Ovary (tissue), 9 donors: ENCODE measurements around the gene OSTF1. TPM values are rescaled to one million over a fixed set of nuclear protein-coding genes. Genes with fewer than 3 reads are reported as not detected.

Source experiments
- DNase-seq, 5 donors: peaks; one replicate each; pipeline ENCODE4 v3.0.0-alpha.2; 2019 to 2020
- H3K27ac ChIP-seq, 2 donors: fragments of 200-600 bp; one replicate each; pipeline versions ENCODE4 v1.5.1 to v1.8.0; 2019 to 2022
- H3K27me3 ChIP-seq: fragments of 200-600 bp; one replicate; pipeline ENCODE4 v1.8.0; 2022
- H3K36me3 ChIP-seq: fragments of 200-600 bp; sonication (generic); one replicate; pipeline ENCODE4 v1.5.1; 2019
- H3K4me1 ChIP-seq: one replicate; pipeline ENCODE4 v1.8.1; 2013; ENCODE audit warnings: mild to moderate bottlenecking, moderate library complexity; ENCODE audit not compliant: insufficient read depth
- H3K4me3 ChIP-seq: fragments of 200-600 bp; sonication (generic); one replicate; pipeline ENCODE4 v1.5.1; 2017
- H3K9me3 ChIP-seq, 2 donors: fragments of 200-600 bp in 1 of 2; sonication (generic) in 1 of 2; one replicate each; pipeline versions ENCODE4 v1.5.1 to v1.8.1; 2013 to 2019; ENCODE audit warnings: mild to moderate bottlenecking in 1 of 2, moderate library complexity in 1 of 2
- EP300 ChIP-seq: sonication (generic); formaldehyde crosslinking; IDR thresholded peaks from one replicate; pipeline ENCODE4 v1.6.1; 2017; ENCODE audit warnings: antibody characterized with exemption
- POLR2A ChIP-seq: fragments of 450-650 bp; IDR thresholded peaks from one replicate; pipeline ENCODE4 v1.6.1; 2017; ENCODE audit warnings: antibody characterized with exemption, mild to moderate bottlenecking, moderate library complexity
- WGBS, 3 donors: extraction: QIAGEN DNeasy Blood & Tissue Kit in 1 of 3; methylation state at CpG; one replicate each; pipeline versions ENCODE4 v1.1.5 to v1.1.7; 2013 to 2017; 5-methylcytosine and 5-hydroxymethylcytosine counted together
- intact Hi-C, 4 donors: fragments of 100-400 bp; cut with DNase I; formaldehyde crosslinking; loops; one replicate each; pipeline versions ENCODE4 v1.11.0 to v1.15.1; 2022 to 2023
- polyA plus RNA-seq, 2 donors: library from polyadenylated mRNA; stranded (reverse); fragments of 200-250 nt in 1 of 2; fragments of 350-450 nt in 1 of 2; fragmentation: Illumina TruSeq in 1 of 2; extraction: RNeasy Lipid Tissue Mini Kit (QIAGEN cat#74804) in 1 of 2; gene quantifications; one replicate each; pipeline ENCODE4 v1.2.3, GENCODE V29; 2013 to 2014
- total RNA-seq, 7 donors: library from RNA; depleted of rRNA in 2 of 7; stranded (reverse); fragments of >200 nt in 2 of 7; fragmentation: NEBNext Ultra II Directional in 3 of 7; extraction: Animal tissue kit (Norgen Biotek cat#: 25700) in 3 of 7; gene quantifications; one replicate each; pipeline versions ENCODE4 v1.1.0 to v1.2.4, GENCODE V29; 2016 to 2023
- TF ChIP-seq, protein P1 (sequence below), 3 donors: fragments of 450-650 bp in 2 of 3; fragments of 200-600 bp in 1 of 3; IDR thresholded peaks; one replicate each; pipeline versions ENCODE4 v1.5.1 to v1.8.0; 2016 to 2022; ENCODE audit warnings: antibody characterized with exemption in 3 of 3, mild to moderate bottlenecking in 1 of 3
- donor health status: DM: no; HTN: no; CAD: no; lungs with moderate emphysema.
- donor health status: DM: no; HTN: no; CAD: no.
- donor health status: Bipolar disorder and iron deficiency.
- donor health status: DM: yes; HTN: yes; CAD: no.
- donor health status: DM: no; HTN: no; CAD: no.
- donor health status: DM: yes; HTN: yes; CAD: no.

The OSTF1 gene
- total and polyA plus RNA-seq, 9 donors: 15.1 to 46.9 (median 20.0) TPM

GRCh38 chr9:75108571-75108970 is 20.3 kb downstream of the OSTF1 start:
- TF ChIP-seq POLR2A: no peak
- TF ChIP-seq EP300: no peak
- TF ChIP-seq, protein P1, sequence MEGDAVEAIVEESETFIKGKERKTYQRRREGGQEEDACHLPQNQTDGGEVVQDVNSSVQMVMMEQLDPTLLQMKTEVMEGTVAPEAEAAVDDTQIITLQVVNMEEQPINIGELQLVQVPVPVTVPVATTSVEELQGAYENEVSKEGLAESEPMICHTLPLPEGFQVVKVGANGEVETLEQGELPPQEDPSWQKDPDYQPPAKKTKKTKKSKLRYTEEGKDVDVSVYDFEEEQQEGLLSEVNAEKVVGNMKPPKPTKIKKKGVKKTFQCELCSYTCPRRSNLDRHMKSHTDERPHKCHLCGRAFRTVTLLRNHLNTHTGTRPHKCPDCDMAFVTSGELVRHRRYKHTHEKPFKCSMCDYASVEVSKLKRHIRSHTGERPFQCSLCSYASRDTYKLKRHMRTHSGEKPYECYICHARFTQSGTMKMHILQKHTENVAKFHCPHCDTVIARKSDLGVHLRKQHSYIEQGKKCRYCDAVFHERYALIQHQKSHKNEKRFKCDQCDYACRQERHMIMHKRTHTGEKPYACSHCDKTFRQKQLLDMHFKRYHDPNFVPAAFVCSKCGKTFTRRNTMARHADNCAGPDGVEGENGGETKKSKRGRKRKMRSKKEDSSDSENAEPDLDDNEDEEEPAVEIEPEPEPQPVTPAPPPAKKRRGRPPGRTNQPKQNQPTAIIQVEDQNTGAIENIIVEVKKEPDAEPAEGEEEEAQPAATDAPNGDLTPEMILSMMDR (IDR thresholded peaks at IDR 0.05): no peak
- H3K4me3 ChIP-seq: no peak overlapping the region
- intact Hi-C loops: no loop called here
- 25 to 40% (median 25%) methylated on average over 4 of the region's 4 CpGs for WGBS, 3 donors
- H3K27ac ChIP-seq: no peak overlapping the region
- no peaks in the 10 kb centered on the region for H3K9me3 ChIP-seq
- no peaks in the 10 kb centered on the region for H3K36me3 ChIP-seq
- peaks cover 10% of the 10 kb centered on the region for H3K4me1 ChIP-seq
- H3K27me3 ChIP-seq: no peaks in the 10 kb centered on the region
- peak in 3 of 5 donors; percentile 26 to 67 (median 51) for DNase-seq

DNA sequence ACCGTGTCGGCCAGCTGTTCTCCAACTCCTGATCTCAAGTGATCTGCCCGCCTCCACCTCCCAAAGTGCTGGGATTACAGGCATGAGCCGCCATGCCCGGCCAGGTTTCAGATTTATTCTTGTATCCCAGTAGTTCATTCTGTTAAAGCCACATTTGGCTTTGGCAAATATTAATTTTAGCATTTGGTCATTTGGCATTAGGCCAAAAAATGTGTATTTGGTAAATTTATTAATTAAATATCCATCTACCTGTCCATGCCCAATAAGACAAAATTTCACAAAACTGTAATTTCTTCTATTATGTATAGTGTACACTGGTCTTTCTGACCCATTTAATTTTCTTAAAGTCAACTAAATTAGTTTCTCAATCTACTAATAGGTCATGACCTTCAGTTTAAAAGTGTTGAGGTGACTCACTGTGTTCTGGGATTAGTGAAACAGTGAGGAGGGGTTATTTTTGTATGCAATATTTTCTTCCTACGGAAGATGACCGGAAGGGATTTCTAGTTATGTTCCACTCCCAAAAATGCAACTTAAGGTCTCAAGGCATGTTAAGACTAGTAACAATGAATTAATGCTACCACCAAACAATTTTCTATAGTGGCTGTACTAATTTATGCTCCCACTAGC is 21.0 kb downstream of the OSTF1 start:
- no peak for TF ChIP-seq EP300
- no peak for TF ChIP-seq POLR2A
- TF ChIP-seq, protein P1 (IDR thresholded peaks at IDR 0.05): no peak
- DNase-seq: no peak
- Histone ChIP-seq H3K9me3 (no peaks in the 10 kb centered on the region), H3K27ac (no peak overlapping the region), H3K27me3 (no peaks in the 10 kb centered on the region), H3K4me3 (no peak overlapping the region), H3K36me3 (no peaks in the 10 kb centered on the region), H3K4me1 (peaks cover 10% of the 10 kb centered on the region)
- intact Hi-C loops: no loop called here
- WGBS, 3 donors: 83 to 95% (median 92%) methylated on average over 7 of the region's 7 CpGs

DNA sequence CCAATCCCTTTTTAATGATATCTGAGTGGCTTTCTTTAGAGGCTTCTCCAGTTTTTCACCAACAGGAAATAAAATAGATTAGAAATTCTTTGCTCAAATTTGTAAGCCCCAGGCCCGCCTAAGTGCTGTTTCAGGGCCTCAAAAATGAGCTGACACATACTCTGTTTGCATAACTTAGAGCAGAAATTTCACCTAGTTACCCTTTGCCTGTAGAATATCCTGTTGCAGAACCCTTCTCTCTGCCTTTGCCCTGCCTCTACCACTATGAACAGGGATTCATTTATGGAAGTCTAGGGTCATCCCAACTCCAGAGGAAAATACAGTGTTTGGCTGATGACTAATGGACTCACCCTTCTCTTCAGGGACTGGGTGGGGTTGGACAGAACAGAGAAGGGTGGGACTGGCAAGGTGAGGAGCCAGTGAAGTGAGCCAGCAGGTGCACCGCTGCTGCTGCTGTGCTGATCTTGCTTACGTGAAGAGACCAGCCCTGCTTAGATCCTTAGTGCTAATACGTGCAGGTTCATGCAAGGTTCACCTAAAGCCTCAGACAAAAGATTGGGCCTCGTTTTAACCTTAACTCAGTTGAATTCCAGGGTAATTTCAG is 22.8 kb downstream of the OSTF1 start:
- TF ChIP-seq POLR2A (no peak), EP300 (no peak)
- TF ChIP-seq, protein P1 (IDR thresholded peaks at IDR 0.05): no peak
- WGBS, 3 donors: 84 to 95% (median 85%) methylated on average over 5 of the region's 5 CpGs

DNA sequence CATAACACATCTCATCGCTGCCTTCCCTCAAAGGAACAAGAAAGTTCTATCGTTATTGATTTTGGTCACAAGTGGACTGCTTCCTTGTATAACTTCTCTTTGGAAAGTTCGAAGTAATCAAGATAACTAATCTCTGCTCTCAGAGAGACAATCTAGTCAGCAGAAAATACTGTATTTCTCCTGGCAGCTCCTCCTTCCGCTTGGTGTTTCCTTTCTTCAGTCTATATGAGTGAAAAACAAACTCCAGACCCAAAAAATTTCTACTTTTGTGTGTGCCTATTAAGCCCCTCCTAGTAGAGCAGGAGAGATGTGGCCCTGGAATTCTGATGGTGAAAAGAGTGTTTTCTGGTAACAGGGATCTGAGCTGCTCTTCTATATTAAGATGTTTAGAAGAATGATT is 24.5 kb downstream of the OSTF1 start:
- 50 to 61% (median 57%) methylated on average over 4 of the region's 4 CpGs for WGBS, 3 donors
- Histone ChIP-seq H3K9me3 (no peaks in the 10 kb centered on the region), H3K27ac (no peak overlapping the region), H3K4me3 (no peak overlapping the region), H3K36me3 (no peaks in the 10 kb centered on the region), H3K27me3 (no peaks in the 10 kb centered on the region), H3K4me1 (peaks cover 8% of the 10 kb centered on the region)
- TF ChIP-seq, protein P1 (IDR thresholded peaks at IDR 0.05): no peak
- TF ChIP-seq POLR2A (no peak), EP300 (no peak)
- intact Hi-C loops: no loop called here
- no peak for DNase-seq

More for the DNA sequence above, 22.8 kb downstream of the OSTF1 start:
- H3K36me3 ChIP-seq: no peaks in the 10 kb centered on the region
- H3K27me3 ChIP-seq: no peaks in the 10 kb centered on the region
- no peak overlapping the region for H3K4me3 ChIP-seq
- H3K9me3 ChIP-seq: no peaks in the 10 kb centered on the region
- DNase-seq: no peak
- intact Hi-C loops: no loop called here
- peaks cover 10% of the 10 kb centered on the region for H3K4me1 ChIP-seq
- no peak overlapping the region for H3K27ac ChIP-seq
